Endothelial cell of hepatic sinusoid (primary cell): ENCODE data around the gene NRARP.

Experiments used
- in situ Hi-C: cut with HindIII; loops from 2 replicates; pipeline ENCODE4 v1.10.0; 2017; ENCODE audit warnings: low sequenced_read_pairs

Gene NRARP

DNA sequence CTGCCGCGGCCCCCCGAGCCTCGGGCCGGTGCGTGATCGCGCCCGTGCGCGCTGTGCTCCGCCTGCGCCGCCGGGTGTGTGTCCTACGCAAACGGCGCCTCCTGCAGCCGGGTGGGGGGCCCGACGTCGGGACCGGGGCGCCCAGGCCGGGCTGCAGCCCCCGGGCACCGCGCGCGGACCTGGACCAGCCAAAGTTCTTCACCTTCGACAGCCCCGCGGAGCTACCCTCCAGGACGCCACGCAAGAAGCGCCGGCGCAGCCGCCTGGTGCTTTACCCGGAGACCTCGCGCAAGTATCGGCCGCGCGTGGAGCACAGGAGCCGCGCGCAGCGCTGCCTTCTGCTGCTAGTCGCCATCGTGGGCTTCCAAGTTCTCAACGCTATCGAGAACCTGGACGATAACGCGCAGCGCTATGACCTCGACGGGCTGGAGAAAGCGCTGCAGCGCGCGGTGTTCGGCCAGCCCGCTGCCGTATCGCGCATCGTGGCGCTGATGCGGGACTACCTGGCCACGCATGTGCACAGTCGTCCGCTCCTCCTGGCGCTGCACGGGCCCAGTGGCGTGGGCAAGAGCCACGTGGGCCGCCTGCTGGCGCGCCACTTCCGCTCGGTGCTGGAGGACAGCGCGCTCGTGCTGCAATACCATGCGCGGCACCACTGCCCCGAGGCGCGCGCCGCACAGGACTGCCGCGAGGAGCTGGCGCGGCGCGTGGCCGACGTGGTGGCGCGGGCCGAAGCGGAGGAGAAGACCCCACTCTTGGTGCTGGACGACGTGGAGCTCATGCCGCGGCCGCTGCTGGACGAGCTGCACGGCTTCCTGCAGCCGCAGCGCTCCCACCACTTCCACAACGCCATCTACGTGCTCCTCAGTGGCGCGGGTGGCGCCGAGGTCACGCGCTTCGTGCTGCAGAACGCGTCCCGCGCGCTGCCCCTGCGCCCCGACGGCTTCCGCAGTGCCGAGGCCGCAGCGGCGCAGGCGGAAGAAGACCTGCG, 23.1 kb downstream of the NRARP start:
- in situ Hi-C loops = no loop called here

DNA sequence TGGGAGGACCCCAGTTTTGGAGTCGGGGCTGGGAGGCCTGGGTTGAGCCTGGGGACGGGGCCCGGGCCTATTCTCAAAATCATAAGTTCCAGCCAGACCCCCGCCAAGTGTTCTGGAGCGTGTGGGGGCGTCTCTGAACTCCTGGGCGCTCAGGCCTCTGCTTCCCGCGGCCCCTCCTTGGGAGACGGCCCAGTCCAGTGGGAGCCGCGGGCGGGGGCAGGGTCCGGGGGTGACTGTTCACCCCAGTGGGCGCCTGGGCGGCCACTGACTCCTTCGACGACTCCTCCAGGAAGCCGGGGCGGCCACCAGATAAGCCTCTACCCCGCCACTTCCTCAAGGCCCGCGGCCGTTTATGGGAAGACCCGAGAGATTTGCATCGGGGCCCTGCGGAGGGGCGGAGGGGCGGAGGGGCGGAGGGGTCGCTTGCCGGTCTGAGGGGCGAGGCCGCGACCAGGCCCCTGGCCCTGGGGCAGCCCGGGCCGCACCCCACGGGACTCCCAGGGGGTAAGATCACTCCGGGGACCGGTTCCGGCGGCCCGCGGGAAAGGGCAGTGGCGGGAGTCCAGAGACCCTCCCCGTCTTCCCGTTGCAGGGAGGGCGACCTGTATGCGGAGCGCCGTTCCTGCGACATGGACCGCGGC, 23.9 kb downstream of the NRARP start:
- in situ Hi-C loops = no loop called here

- in situ Hi-C loops = no loop called here
Measured at GRCh38 chr9:137277329-137278041, 24.6 kb downstream of the NRARP start, which contains the start of gene TOR4A. TSS of gene TOR4A (plus strand) at chr9:137277726. CDS start at chr9:137278690, 964 bp downstream.

DNA sequence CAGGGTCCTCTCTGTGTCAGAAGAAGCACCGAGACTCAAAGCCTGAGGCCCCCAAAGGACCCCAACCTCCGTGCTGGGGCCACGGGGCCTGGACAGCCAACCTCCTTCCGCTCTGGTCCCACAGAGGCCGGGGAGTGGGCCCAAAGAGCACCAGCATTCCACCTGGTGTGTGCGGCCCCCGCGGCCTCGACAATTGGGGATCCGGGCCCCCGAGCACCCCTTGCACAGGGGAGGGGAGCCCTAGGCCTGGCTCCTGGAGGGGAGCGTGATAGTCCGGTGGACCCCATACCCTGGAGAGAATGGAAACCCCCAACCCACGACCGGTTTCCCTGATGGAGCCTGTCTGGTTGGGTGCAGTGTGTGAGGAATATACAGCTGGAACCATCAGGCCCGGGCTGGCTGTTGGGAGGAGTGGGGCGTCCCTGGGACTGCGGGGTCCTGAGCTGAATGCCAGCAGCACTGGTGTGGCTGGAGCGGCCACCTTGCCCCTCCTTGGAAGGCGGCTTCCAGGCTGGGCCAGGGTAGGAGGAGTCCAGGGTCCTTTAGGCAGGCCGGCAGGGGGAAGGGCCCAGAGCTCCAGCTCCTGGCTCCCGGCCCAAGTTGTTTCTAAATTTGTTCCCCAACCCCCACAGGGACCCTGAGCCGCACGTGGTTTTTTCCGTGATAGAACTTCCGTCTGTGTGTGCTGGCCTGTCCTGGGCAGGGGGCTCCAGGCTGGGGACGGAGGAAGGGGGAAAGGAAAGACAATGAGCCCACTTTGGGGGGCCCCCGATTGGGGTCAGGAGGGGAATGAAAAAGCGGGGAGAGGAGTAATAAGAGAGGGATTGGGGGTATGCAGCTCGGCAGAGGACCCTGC, 25.4 kb downstream of the NRARP start:
- in situ Hi-C loops = no loop called here

- in situ Hi-C loops = no loop called here
Measured at GRCh38 chr9:137275588-137276472, 26.2 kb downstream of the NRARP start.

DNA sequence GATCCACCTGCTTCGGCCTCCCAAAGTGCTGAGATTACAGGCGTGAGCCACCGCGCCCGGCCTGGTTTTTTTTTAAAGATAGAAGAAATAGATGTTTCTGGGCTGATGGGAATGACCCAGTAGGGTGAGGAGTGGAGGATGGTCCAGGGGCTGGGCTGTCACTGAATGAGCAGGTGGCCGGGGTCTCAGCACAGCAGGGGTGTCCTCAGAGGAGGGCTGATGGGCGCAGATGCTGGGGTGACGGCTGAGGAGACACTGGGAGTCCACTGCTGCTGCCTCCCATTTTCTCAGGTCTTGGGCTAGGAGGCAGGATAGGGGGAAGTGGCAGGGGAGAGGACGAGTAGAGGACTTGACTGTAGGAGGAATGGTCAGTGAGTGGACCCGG, 26.9 kb downstream of the NRARP start:
- in situ Hi-C loops = no loop called here

- in situ Hi-C loops = no loop called here
Measured at GRCh38 chr9:137273611-137274320, 28.3 kb downstream of the NRARP start.

DNA sequence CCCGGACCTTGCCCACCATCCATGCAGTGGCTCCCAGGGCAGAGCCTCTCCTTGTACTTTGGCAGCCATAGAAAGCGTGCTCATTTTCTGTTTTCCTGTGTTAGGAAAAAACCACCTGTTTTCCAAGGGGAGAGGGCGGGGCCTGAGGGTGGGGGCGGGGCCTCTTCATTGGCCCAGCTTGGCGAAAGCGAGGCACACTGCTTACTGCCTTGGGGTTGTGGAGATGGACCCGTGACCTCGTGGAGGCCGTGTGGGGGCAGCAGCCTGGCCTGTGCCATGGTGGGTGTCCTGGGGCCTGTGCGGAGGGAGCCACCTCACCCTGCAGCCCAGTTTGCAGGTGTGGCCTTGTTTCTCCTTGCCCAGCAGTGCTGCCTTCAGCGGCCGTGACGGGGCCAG, 29.0 kb downstream of the NRARP start:
- in situ Hi-C loops = no loop called here

DNA sequence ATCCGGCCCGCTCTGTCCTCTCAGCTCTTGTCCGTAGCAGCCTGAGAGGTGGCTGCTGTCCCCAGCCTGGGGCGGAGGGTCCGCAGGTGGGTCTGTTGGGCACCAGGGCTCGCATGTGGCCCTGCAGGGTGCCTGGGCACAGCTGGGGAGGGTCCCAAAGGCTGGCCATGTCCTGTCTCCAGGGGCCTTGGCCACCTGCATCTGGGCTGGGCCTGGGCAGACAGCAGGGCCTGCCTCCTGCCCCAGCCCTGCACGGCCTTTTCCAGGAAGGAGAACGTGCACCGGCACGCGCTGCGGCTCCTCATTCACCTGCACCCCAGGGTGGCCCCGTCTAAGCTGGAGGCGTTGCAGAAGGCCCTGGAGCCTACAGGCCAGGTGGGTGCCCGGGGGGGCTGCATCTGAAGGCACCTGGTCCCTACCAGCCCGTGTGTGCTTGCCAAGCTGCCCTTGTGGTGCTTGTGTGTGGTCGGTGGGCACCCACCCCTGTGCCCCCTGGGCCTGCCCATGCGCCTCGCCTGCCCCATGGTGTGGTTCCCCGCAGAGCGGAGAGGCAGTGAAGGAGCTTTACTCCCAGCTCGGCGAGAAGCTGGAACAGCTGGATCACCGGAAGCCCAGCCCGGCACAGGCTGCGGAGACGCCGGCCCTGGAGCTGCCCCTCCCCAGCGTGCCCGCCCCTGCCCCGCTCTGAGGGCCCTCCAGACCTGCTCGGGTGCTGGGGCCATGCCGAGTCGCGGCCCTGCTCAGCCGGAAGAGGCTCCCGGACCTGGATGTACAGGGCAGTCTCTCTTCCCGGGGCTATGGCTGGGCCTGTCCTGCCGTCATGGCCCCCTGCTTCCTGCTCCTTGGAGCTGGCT, 29.6 kb downstream of the NRARP start:
- in situ Hi-C loops = no loop called here

GRCh38 chr9:137271696-137272076, 30.4 kb downstream of the NRARP start:
- in situ Hi-C loops = no loop called here

- in situ Hi-C loops = no loop called here
Measured at GRCh38 chr9:137270929-137271695, 31.0 kb downstream of the NRARP start.

DNA sequence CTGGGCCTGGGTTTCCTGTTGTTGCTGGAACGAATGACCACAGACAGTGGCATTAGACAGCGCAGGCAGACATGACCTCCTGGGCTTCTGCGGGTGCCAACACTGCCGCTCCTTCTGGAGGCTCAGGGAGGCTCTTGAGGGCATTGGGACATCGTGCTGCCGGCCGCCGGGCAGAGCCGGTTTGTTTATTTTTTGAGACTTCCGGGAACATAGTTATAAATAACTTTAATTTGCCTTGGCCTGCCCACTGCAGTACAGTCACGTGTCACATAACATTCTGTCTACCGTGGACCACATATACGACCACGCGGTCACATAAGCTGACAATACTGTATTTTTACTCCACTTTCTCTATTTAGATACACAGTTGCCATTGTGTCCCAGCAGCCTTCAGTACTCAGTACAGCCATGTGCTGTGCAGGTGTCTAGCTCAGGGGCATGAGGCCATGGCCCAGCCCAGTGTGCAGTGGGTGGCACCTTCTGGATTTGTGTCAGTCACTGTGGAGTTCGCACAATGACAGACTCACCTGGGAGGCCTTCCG, 32.8 kb downstream of the NRARP start:
- in situ Hi-C loops = loop anchor here (5.0 kb wide), 1 partner anchor 97 kb away; the partner anchor contains the start of genes LRRC26 and TMEM210

DNA sequence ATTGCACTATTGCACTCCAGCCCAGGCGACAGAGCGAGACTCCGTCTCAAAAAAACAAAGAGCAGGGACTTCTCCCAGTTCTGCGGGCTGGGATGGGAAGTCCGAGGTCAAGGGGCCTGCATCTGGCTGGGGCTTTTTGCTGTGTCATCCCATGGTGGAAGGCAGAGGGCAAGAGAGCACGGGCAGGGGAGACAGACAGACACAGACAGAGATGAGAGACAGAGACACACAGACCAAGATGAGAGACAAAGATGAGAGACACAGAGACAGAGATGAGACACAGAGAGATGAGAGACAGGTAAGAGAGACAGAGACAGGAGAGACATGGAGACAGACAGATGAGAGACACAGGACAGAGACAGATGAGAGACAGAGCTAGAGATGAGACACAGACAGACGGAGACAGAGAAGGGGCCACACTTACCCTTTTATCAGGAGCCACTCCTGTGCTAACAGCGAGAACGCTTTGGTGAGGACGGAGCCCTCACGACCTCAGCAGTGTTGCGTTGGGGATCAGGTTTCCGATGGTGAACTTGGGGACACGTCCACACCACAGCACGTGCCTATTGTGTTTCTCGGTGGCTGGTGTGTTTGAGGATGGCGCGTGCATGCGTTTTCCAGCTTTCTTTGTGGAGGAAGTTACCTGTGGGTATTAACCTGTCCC, 33.4 kb downstream of the NRARP start:
- in situ Hi-C loops = loop anchor here (5.0 kb wide), 1 partner anchor 96 kb away; the partner anchor contains the start of genes LRRC26 and TMEM210

GRCh38 chr9:137267933-137268355, 34.1 kb downstream of the NRARP start:
- in situ Hi-C loops = loop anchor here (5.0 kb wide), 1 partner anchor 96 kb away; the partner anchor contains the start of genes LRRC26 and TMEM210

- in situ Hi-C loops = loop anchor here (5.0 kb wide), 1 partner anchor 95 kb away; the partner anchor contains the start of genes LRRC26 and TMEM210
Measured at GRCh38 chr9:137266585-137267453, 35.3 kb downstream of the NRARP start.
